ENCODE measurements around the gene CAMK2D. TPM values are rescaled to one million over a fixed set of nuclear protein-coding genes. Genes with fewer than 3 reads are reported as not detected.
A peak's percentile ranks its signal among the peaks of the same experiment; 100 is the strongest.

CAMK2D gene
- total RNA-seq, 1 donor from 2014 or later = 50.3 TPM

GRCh38 chr4:113547487-113548042 is 214.0 kb downstream of the CAMK2D start:
- H3K9me3 ChIP-seq = no peaks in the 10 kb centered on the region
- peaks cover 12% of the 10 kb centered on the region for H3K4me1 ChIP-seq
- no peaks in the 10 kb centered on the region for H3K27me3 ChIP-seq
- peak in 1 of 2 donors; percentile 89 for DNase-seq (ENCODE audit: extremely low spot score in 2 of 2)
- H3K36me3 ChIP-seq = no peaks in the 10 kb centered on the region
- intact Hi-C loops (cut with DNase I) = loop anchor here (5.0 kb wide), 1 partner anchor 215 kb away; the partner anchor contains the start of gene CAMK2D
- H3K4me3 ChIP-seq = no peak overlapping the region
- TF ChIP-seq POLR2AphosphoS5 (IDR thresholded peaks at IDR 0.05; ENCODE audit: insufficient read depth in 1 of 2, low read depth in 1 of 2) = peak in 1 of 2 donors; percentile 91
- TF ChIP-seq, protein P1, sequence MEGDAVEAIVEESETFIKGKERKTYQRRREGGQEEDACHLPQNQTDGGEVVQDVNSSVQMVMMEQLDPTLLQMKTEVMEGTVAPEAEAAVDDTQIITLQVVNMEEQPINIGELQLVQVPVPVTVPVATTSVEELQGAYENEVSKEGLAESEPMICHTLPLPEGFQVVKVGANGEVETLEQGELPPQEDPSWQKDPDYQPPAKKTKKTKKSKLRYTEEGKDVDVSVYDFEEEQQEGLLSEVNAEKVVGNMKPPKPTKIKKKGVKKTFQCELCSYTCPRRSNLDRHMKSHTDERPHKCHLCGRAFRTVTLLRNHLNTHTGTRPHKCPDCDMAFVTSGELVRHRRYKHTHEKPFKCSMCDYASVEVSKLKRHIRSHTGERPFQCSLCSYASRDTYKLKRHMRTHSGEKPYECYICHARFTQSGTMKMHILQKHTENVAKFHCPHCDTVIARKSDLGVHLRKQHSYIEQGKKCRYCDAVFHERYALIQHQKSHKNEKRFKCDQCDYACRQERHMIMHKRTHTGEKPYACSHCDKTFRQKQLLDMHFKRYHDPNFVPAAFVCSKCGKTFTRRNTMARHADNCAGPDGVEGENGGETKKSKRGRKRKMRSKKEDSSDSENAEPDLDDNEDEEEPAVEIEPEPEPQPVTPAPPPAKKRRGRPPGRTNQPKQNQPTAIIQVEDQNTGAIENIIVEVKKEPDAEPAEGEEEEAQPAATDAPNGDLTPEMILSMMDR (IDR thresholded peaks at IDR 0.05) = peak; percentile 83 to 94 (median 84)
- no peak for TF ChIP-seq POLR2A (IDR thresholded peaks at IDR 0.05)
- H3K27ac ChIP-seq = peak overlapping the region; percentile 60

DNA sequence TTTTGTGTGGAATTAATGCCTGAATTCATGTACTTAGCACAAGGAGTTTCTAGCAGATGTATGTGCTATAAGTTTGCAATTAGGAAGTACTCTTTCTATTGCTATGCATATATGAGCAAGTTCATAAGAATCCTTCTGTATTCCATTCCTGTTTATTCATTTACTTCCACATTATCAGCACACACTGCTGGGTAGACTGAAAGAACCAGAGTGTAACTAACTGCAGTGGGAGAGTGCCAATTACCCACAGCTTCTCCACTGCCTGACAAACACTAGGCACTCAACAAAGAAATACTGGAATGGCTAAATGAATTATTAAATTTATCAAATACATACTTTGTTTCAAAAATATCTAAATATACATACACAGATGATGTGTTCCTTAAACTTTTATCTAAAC is 219.6 kb downstream of the CAMK2D start:
- H3K4me3 ChIP-seq = no peak overlapping the region
- peaks cover 13% of the 10 kb centered on the region for H3K4me1 ChIP-seq
- no peak for DNase-seq (ENCODE audit: extremely low spot score in 2 of 2)
- TF ChIP-seq POLR2A (IDR thresholded peaks at IDR 0.05) = no peak
- TF ChIP-seq, protein P1 (IDR thresholded peaks at IDR 0.05) = no peak
- no peak for TF ChIP-seq POLR2AphosphoS5 (IDR thresholded peaks at IDR 0.05; ENCODE audit: insufficient read depth in 1 of 2, low read depth in 1 of 2)
- no peaks in the 10 kb centered on the region for H3K36me3 ChIP-seq
- H3K9me3 ChIP-seq = no peaks in the 10 kb centered on the region
- intact Hi-C loops (cut with DNase I) = no loop called here
- H3K27me3 ChIP-seq = no peaks in the 10 kb centered on the region
- H3K27ac ChIP-seq = no peak overlapping the region

DNA sequence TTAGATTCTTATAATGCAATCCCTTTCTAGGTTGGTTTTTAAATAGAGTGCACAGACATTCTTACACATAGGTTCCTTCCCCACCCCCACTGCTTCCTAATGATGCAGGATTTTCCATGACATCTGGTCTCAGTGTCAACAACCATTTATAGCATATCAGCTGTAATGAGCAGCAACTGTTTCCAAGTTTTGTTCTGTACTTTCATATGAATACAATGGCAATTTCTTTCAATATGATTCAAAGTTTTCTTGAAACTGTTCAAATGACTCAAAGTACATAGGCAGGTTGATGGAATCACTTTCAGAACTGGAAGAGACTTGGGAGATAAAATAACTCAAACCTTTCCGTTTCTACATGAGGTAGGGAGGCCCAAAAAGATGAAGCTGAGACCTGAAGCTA is 220.7 kb downstream of the CAMK2D start:
- Histone ChIP-seq H3K36me3 (no peaks in the 10 kb centered on the region), H3K27me3 (no peaks in the 10 kb centered on the region), H3K9me3 (no peaks in the 10 kb centered on the region), H3K4me1 (peaks cover 13% of the 10 kb centered on the region), H3K27ac (no peak overlapping the region), H3K4me3 (no peak overlapping the region)
- DNase-seq (ENCODE audit: extremely low spot score in 2 of 2) = no peak
- peak in 1 of 2 donors; percentile 13 for TF ChIP-seq POLR2AphosphoS5 (IDR thresholded peaks at IDR 0.05; ENCODE audit: insufficient read depth in 1 of 2, low read depth in 1 of 2)
- no peak for TF ChIP-seq POLR2A (IDR thresholded peaks at IDR 0.05)
- TF ChIP-seq, protein P1 (IDR thresholded peaks at IDR 0.05) = no peak
- intact Hi-C loops (cut with DNase I) = no loop called here

DNA sequence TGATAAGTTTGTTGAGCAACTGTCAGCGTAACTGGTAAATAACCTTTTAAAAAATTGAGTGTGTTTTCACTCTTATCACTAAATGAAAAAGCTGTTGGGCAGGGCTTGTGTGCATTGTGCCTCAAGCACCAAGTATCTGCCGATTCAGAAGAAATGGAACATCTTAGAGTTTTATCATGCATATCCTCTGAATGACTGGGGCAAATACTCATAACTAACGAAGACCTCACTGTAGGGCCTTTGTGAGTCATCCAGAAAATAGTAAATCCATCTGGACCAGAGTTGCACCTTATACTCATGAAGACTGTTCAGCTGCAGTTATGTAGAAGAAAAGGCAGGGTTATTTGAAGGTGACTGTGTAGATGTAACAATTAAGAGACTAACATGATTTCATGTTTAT is 222.1 kb downstream of the CAMK2D start:
- Histone ChIP-seq H3K27me3 (no peaks in the 10 kb centered on the region), H3K9me3 (no peaks in the 10 kb centered on the region), H3K36me3 (no peaks in the 10 kb centered on the region), H3K4me3 (no peak overlapping the region), H3K27ac (no peak overlapping the region), H3K4me1 (peaks cover 13% of the 10 kb centered on the region)
- no peak for TF ChIP-seq POLR2A (IDR thresholded peaks at IDR 0.05)
- TF ChIP-seq, protein P1 (IDR thresholded peaks at IDR 0.05) = no peak
- no peak for TF ChIP-seq POLR2AphosphoS5 (IDR thresholded peaks at IDR 0.05; ENCODE audit: insufficient read depth in 1 of 2, low read depth in 1 of 2)
- no peak for DNase-seq (ENCODE audit: extremely low spot score in 2 of 2)
- intact Hi-C loops (cut with DNase I) = no loop called here

DNA sequence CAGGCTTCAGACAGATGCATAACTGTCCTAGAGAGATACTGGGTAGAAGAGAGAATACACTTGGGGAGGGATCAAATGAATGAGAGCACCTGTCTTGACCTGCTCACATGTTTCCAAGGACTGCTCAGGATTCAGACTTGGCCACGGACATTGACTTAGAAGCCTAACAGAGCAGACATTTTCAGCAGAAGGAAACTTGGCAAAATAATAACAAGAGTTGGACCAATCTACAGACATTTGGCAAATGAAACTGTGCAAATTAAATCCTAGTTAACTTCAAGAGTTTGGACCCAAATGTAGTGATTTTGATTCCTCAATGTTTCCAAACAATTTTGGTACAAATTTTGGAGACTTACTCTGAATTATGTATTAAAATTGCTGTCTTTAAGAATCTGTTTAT is 223.9 kb downstream of the CAMK2D start:
- intact Hi-C loops (cut with DNase I) = no loop called here
- DNase-seq (ENCODE audit: extremely low spot score in 2 of 2) = no peak

More for the DNA sequence above, 223.9 kb downstream of the CAMK2D start:
- Histone ChIP-seq H3K27me3 (no peaks in the 10 kb centered on the region), H3K4me1 (peaks cover 13% of the 10 kb centered on the region), H3K9me3 (no peaks in the 10 kb centered on the region), H3K36me3 (no peaks in the 10 kb centered on the region), H3K4me3 (no peak overlapping the region), H3K27ac (no peak overlapping the region)
- TF ChIP-seq POLR2AphosphoS5 (IDR thresholded peaks at IDR 0.05; ENCODE audit: insufficient read depth in 1 of 2, low read depth in 1 of 2) = no peak
- no peak for TF ChIP-seq POLR2A (IDR thresholded peaks at IDR 0.05)
